Measurements from ENCODE around the gene FAM217A.
"Not testable (repeated sequence)": the region's sequence is repeated elsewhere in the genome, so short reads cannot be mapped to it uniquely, and the experiment has no call there.

The FAM217A gene

GRCh38 chr6:4078691-4079471, at the start of gene FAM217A:
Gene FAM217A, minus strand, starts transcription at chr6:4079137. Its CDS starts 1,723 bp downstream, at chr6:4077414.
- DNase-seq (ENCODE audit: low spot score): no peak

- no peak for DNase-seq (ENCODE audit: low spot score)
Observed at GRCh38 chr6:4128072-4128471, 49.1 kb upstream of the FAM217A start.

- no peak for DNase-seq (ENCODE audit: low spot score)
Observed at GRCh38 chr6:4125933-4126864, 47.3 kb upstream of the FAM217A start.

GRCh38 chr6:4125500-4125899, 46.6 kb upstream of the FAM217A start:
- no peak for DNase-seq (ENCODE audit: low spot score)

GRCh38 chr6:4124351-4124750, 45.4 kb upstream of the FAM217A start:
- no peak for DNase-seq (ENCODE audit: low spot score)

- DNase-seq (ENCODE audit: low spot score): no peak
Observed at GRCh38 chr6:4115741-4116140, 36.8 kb upstream of the FAM217A start.

GRCh38 chr6:4114123-4114522, 35.2 kb upstream of the FAM217A start:
- no peak for DNase-seq (ENCODE audit: low spot score)

- DNase-seq (ENCODE audit: low spot score): no peak
Observed at GRCh38 chr6:4113649-4114048, 34.7 kb upstream of the FAM217A start.

GRCh38 chr6:4112366-4112765, 33.4 kb upstream of the FAM217A start:
- no peak for DNase-seq (ENCODE audit: low spot score)

- not testable (repeated sequence) for DNase-seq (ENCODE audit: low spot score)
Observed at GRCh38 chr6:4109363-4109815, 30.5 kb upstream of the FAM217A start.

- DNase-seq (ENCODE audit: low spot score): no peak
Observed at GRCh38 chr6:4108561-4109093, 29.7 kb upstream of the FAM217A start.

GRCh38 chr6:4107873-4108272, 28.9 kb upstream of the FAM217A start:
- DNase-seq (ENCODE audit: low spot score): no peak

- DNase-seq (ENCODE audit: low spot score): no peak
Observed at GRCh38 chr6:4105980-4106536, 27.1 kb upstream of the FAM217A start.

- no peak for DNase-seq (ENCODE audit: low spot score)
Observed at GRCh38 chr6:4103929-4104328, 25.0 kb upstream of the FAM217A start.

GRCh38 chr6:4102687-4103244, 23.8 kb upstream of the FAM217A start:
- DNase-seq (ENCODE audit: low spot score): no peak

GRCh38 chr6:4101298-4101697, 22.4 kb upstream of the FAM217A start:
- DNase-seq (ENCODE audit: low spot score): no peak

- no peak for DNase-seq (ENCODE audit: low spot score)
Observed at GRCh38 chr6:4100655-4101054, 21.7 kb upstream of the FAM217A start.

- no peak for DNase-seq (ENCODE audit: low spot score)
Observed at GRCh38 chr6:4093288-4093687, 14.4 kb upstream of the FAM217A start.

- DNase-seq (ENCODE audit: low spot score): no peak
Observed at GRCh38 chr6:4091941-4092340, 13.0 kb upstream of the FAM217A start.

- not testable (repeated sequence) for DNase-seq (ENCODE audit: low spot score)
Observed at GRCh38 chr6:4090043-4090442, 11.1 kb upstream of the FAM217A start.

GRCh38 chr6:4088704-4089103, 9.8 kb upstream of the FAM217A start:
- DNase-seq (ENCODE audit: low spot score): no peak

- DNase-seq (ENCODE audit: low spot score): no peak
Observed at GRCh38 chr6:4085332-4085700, 6.4 kb upstream of the FAM217A start.
